Pancreas (tissue), 10 donors: ENCODE results near the gene FARP1. TPM values are rescaled to one million over a fixed set of nuclear protein-coding genes. Genes with fewer than 3 reads are reported as not detected.
A peak's percentile ranks its signal among the peaks of the same experiment; 100 is the strongest.

Source experiments
- ATAC-seq, 4 donors: fragments of 200-7000 bp; cut with Tn5 transposase; one replicate each; pipeline versions ENCODE4 v1.8.0 to v1.9.1; 2020; ENCODE audit warnings: mild to moderate bottlenecking in 4 of 4, moderate library complexity in 4 of 4
- DNase-seq, 6 donors: peaks; one replicate each; pipeline ENCODE4 v3.0.0-alpha.2; 2020
- FAIRE-seq: peaks from 2 replicates; lab custom pipeline; 2012; peaks lifted over from hg19 to GRCh38; lab: Jason Lieb, UNC
- H3K27ac ChIP-seq, 4 donors: fragments of 200-600 bp; sonication (generic); 1 replicate in 3 of 4; 2 replicates in 1 of 4; pipeline versions ENCODE4 v1.5.0 to v1.8.0; 2020
- H3K27me3 ChIP-seq, 4 donors: fragments of 200-600 bp; one replicate each; pipeline ENCODE4 v1.8.0; 2021
- H3K36me3 ChIP-seq, 3 donors: fragments of 200-600 bp; sonication (generic) in 1 of 3; one replicate each; pipeline versions ENCODE4 v1.5.0 to v1.8.0; 2020 to 2021
- H3K4me1 ChIP-seq, 3 donors: fragments of 200-600 bp; one replicate each; pipeline ENCODE4 v1.8.0; 2021
- H3K4me3 ChIP-seq, 4 donors: fragments of 200-600 bp; sonication (generic) in 2 of 4; one replicate each; pipeline versions ENCODE4 v1.5.0 to v1.8.0; 2020 to 2021
- H3K9me3 ChIP-seq, 4 donors: fragments of 200-600 bp; one replicate each; pipeline ENCODE4 v1.8.0; 2021
- WGBS, 2 donors: extraction: QIAGEN DNeasy Blood & Tissue Kit; methylation state at CpG; one replicate each; pipeline ENCODE4 v1.1.7; 2013; 5-methylcytosine and 5-hydroxymethylcytosine counted together
- intact Hi-C, 3 donors: fragments of 100-400 bp; cut with DNase I; formaldehyde crosslinking; loops; one replicate each; pipeline versions ENCODE4 v1.11.1 to v1.14.2; 2022
- polyA plus RNA-seq, 2 donors: library from polyadenylated mRNA; stranded (reverse); fragments of 200-250 nt; gene quantifications; one replicate each; pipeline ENCODE4 v1.2.3, GENCODE V29; 2013
- total RNA-seq, 6 donors: library from RNA; stranded (reverse); fragmentation: NEBNext Ultra II Directional in 4 of 6; extraction: Animal tissue kit (Norgen Biotek cat#: 25700) in 4 of 6; gene quantifications; one replicate each; pipeline versions ENCODE4 v1.2.1 to v1.2.4, GENCODE V29; 2021 to 2023
- TF ChIP-seq, protein P1 (sequence below), 4 donors: fragments of 200-600 bp; sonication (generic) in 3 of 4; IDR thresholded peaks; one replicate each; pipeline versions ENCODE4 v1.5.0 to v1.8.0; 2021; ENCODE audit warnings: antibody characterized with exemption in 4 of 4
- donor health status: healthy with polysubstance abuse.
- donor health status: DM: no; HTN: no; CAD: no; lungs with moderate emphysema.
- donor health status: DM: no; HTN: no; CAD: no.
- donor health status: control.
- donor health status: control.
- donor health status: Bipolar disorder and iron deficiency.
- donor health status: DM: yes; HTN: yes; CAD: no.
- donor health status: DM: no; HTN: no; CAD: no.
- donor health status: DM: no; HTN: no; CAD: no.
- donor health status: DM: yes; HTN: yes; CAD: no.

The FARP1 gene
- total and polyA plus RNA-seq, 8 donors: 30.8 to 95.1 (median 56.0) TPM

GRCh38 chr13:98327371-98328270 is 184.7 kb downstream of the FARP1 start:
- H3K4me1 ChIP-seq: peaks cover 0 to 5% (median 0%) of the 10 kb centered on the region in 3 donors
- H3K9me3 ChIP-seq: no peaks in the 10 kb centered on the region
- H3K4me3 ChIP-seq: no peak overlapping the region
- H3K36me3 ChIP-seq: no peaks in the 10 kb centered on the region
- 83 to 85% methylated on average over 10 of the region's 10 CpGs for WGBS, 2 donors
- peak in 2 of 4 donors; percentile 21 to 37 for ATAC-seq
- TF ChIP-seq, protein P1, sequence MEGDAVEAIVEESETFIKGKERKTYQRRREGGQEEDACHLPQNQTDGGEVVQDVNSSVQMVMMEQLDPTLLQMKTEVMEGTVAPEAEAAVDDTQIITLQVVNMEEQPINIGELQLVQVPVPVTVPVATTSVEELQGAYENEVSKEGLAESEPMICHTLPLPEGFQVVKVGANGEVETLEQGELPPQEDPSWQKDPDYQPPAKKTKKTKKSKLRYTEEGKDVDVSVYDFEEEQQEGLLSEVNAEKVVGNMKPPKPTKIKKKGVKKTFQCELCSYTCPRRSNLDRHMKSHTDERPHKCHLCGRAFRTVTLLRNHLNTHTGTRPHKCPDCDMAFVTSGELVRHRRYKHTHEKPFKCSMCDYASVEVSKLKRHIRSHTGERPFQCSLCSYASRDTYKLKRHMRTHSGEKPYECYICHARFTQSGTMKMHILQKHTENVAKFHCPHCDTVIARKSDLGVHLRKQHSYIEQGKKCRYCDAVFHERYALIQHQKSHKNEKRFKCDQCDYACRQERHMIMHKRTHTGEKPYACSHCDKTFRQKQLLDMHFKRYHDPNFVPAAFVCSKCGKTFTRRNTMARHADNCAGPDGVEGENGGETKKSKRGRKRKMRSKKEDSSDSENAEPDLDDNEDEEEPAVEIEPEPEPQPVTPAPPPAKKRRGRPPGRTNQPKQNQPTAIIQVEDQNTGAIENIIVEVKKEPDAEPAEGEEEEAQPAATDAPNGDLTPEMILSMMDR (IDR thresholded peaks at IDR 0.05): no peak
- no peak overlapping the region for H3K27ac ChIP-seq
- intact Hi-C loops: no loop called here
- DNase-seq: no peak
- FAIRE-seq: no peak
- no peaks in the 10 kb centered on the region for H3K27me3 ChIP-seq

GRCh38 chr13:98328511-98328910 is 185.6 kb downstream of the FARP1 start:
- DNase-seq (no peak), ATAC-seq (no peak), FAIRE-seq (no peak)
- Histone ChIP-seq H3K27me3 (no peaks in the 10 kb centered on the region), H3K4me1 (peaks cover 0 to 5% (median 0%) of the 10 kb centered on the region in 3 donors), H3K36me3 (no peaks in the 10 kb centered on the region), H3K9me3 (no peaks in the 10 kb centered on the region), H3K27ac (no peak overlapping the region), H3K4me3 (no peak overlapping the region)
- WGBS, 2 donors: 89 to 90% methylated on average over 8 of the region's 8 CpGs
- TF ChIP-seq, protein P1 (IDR thresholded peaks at IDR 0.05): no peak
- intact Hi-C loops: no loop called here

- ATAC-seq (no peak), DNase-seq (no peak), FAIRE-seq (no peak)
- TF ChIP-seq, protein P1 (IDR thresholded peaks at IDR 0.05): no peak
- Histone ChIP-seq H3K9me3 (no peaks in the 10 kb centered on the region), H3K4me1 (peaks cover 0 to 5% (median 0%) of the 10 kb centered on the region in 3 donors), H3K4me3 (no peak overlapping the region), H3K27me3 (no peaks in the 10 kb centered on the region), H3K36me3 (no peaks in the 10 kb centered on the region), H3K27ac (no peak overlapping the region)
- 83 to 86% methylated on average over 2 of the region's 2 CpGs for WGBS, 2 donors
- intact Hi-C loops: no loop called here
Observed at GRCh38 chr13:98332222-98332621, 189.3 kb downstream of the FARP1 start.

DNA sequence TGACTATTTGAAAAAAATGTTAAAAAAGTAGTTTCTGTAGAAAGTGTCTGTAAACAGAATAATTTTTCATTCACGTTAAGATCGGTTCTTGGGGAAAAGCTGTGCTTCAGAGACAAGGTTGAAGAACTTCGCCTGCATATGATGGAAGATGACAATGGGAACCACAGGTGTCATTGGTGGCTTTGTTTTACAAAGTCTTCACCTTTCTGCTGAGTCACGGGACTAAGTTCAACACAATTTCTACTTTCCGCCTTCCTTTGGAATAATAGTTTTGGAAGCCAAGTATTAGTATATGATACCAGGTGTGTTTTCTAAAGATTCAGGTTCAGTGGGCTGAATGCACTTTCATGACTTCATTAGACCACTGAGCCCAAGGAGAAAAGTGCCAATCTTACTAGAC is 189.8 kb downstream of the FARP1 start:
- FAIRE-seq: no peak

More for the DNA sequence above, 189.8 kb downstream of the FARP1 start:
- H3K27ac ChIP-seq: no peak overlapping the region
- H3K9me3 ChIP-seq: no peaks in the 10 kb centered on the region
- H3K36me3 ChIP-seq: no peaks in the 10 kb centered on the region
- H3K4me1 ChIP-seq: peaks cover 0 to 2% (median 0%) of the 10 kb centered on the region in 3 donors
- WGBS, 2 donors: 93 to 94% methylated on average over 5 of the region's 5 CpGs
- no peaks in the 10 kb centered on the region for H3K27me3 ChIP-seq
- no peak overlapping the region for H3K4me3 ChIP-seq
- ATAC-seq (no peak), DNase-seq (no peak)
- intact Hi-C loops: no loop called here
- TF ChIP-seq, protein P1 (IDR thresholded peaks at IDR 0.05): no peak
